ENCODE results near the gene ANKS1B.

Gene ANKS1B

GRCh38 chr12:99960311-99960710 lies 24.4 kb downstream of the ANKS1B start:
- no peak for DNase-seq (ENCODE audit: low read depth in 2 of 2)

GRCh38 chr12:99959549-99960170 lies 25.1 kb downstream of the ANKS1B start:
- DNase-seq (ENCODE audit: low read depth in 2 of 2) = no peak

- DNase-seq (ENCODE audit: low read depth in 2 of 2) = no peak
These were observed 26.8 kb downstream of the ANKS1B start for GRCh38 chr12:99957866-99958466.

- no peak for DNase-seq (ENCODE audit: low read depth in 2 of 2)
These were observed 30.0 kb downstream of the ANKS1B start for GRCh38 chr12:99954724-99955123.

GRCh38 chr12:99948370-99948769 lies 36.4 kb downstream of the ANKS1B start:
- no peak for DNase-seq (ENCODE audit: low read depth in 2 of 2)

- no peak for DNase-seq (ENCODE audit: low read depth in 2 of 2)
These were observed 38.6 kb downstream of the ANKS1B start for GRCh38 chr12:99946131-99946530.

GRCh38 chr12:99935608-99936007 lies 49.1 kb downstream of the ANKS1B start:
- no peak for DNase-seq (ENCODE audit: low read depth in 2 of 2)

GRCh38 chr12:99926511-99927169 lies 58.1 kb downstream of the ANKS1B start:
- DNase-seq (ENCODE audit: low read depth in 2 of 2) = no peak

GRCh38 chr12:99920353-99920960 lies 64.3 kb downstream of the ANKS1B start:
- DNase-seq (ENCODE audit: low read depth in 2 of 2) = no peak

- no peak for DNase-seq (ENCODE audit: low read depth in 2 of 2)
These were observed 66.9 kb downstream of the ANKS1B start for GRCh38 chr12:99917711-99918402.

- no peak for DNase-seq (ENCODE audit: low read depth in 2 of 2)
These were observed 68.2 kb downstream of the ANKS1B start for GRCh38 chr12:99916555-99916954.

GRCh38 chr12:99915251-99916082 lies 69.3 kb downstream of the ANKS1B start:
- peak; percentile 3 to 5 for DNase-seq (ENCODE audit: low read depth in 2 of 2)

GRCh38 chr12:99914206-99914605 lies 70.5 kb downstream of the ANKS1B start:
- no peak for DNase-seq (ENCODE audit: low read depth in 2 of 2)

GRCh38 chr12:99911967-99912366 lies 72.8 kb downstream of the ANKS1B start:
- DNase-seq (ENCODE audit: low read depth in 2 of 2) = no peak

- peak; percentile 68 to 70 for DNase-seq (ENCODE audit: low read depth in 2 of 2)
These were observed 73.7 kb downstream of the ANKS1B start for GRCh38 chr12:99911081-99911480.

- no peak for DNase-seq (ENCODE audit: low read depth in 2 of 2)
These were observed 74.4 kb downstream of the ANKS1B start for GRCh38 chr12:99910342-99910741.

GRCh38 chr12:99906786-99907579 lies 77.8 kb downstream of the ANKS1B start:
- no peak for DNase-seq (ENCODE audit: low read depth in 2 of 2)

GRCh38 chr12:99901181-99901580 lies 83.6 kb downstream of the ANKS1B start:
- DNase-seq (ENCODE audit: low read depth in 2 of 2) = no peak

- DNase-seq (ENCODE audit: low read depth in 2 of 2) = no peak
These were observed 86.1 kb downstream of the ANKS1B start for GRCh38 chr12:99898645-99899044.

GRCh38 chr12:99879439-99879838 lies 105.3 kb downstream of the ANKS1B start:
- DNase-seq (ENCODE audit: low read depth in 2 of 2) = no peak
